NCI-H1436 (cell line): ENCODE data around the gene FITM1.

ENCODE experiments used
- DNase-seq: peaks from one replicate; lab custom pipeline; 2025; lab: John Stamatoyannopoulos, UW

The FITM1 gene

GRCh38 chr14:24119691-24120090 lies 10.8 kb upstream of the FITM1 start:
- DNase-seq, result no peak

- DNase-seq, result no peak
Measured at GRCh38 chr14:24121210-24121609, 9.2 kb upstream of the FITM1 start.

GRCh38 chr14:24122416-24122815 lies 8.0 kb upstream of the FITM1 start:
- no peak for DNase-seq

- no peak for DNase-seq
Measured at GRCh38 chr14:24122898-24123297, 7.6 kb upstream of the FITM1 start.

- no peak for DNase-seq
Measured at GRCh38 chr14:24123424-24124417, 6.7 kb upstream of the FITM1 start.

- no peak for DNase-seq
Measured at GRCh38 chr14:24126939-24127338, 3.5 kb upstream of the FITM1 start.

GRCh38 chr14:24127673-24128072 lies 2.8 kb upstream of the FITM1 start:
- DNase-seq, result no peak

- no peak for DNase-seq
Measured at GRCh38 chr14:24129410-24129998, 955 bp upstream of the FITM1 start.

GRCh38 chr14:24130717-24131548 lies 474 bp downstream of the FITM1 start:
- no peak for DNase-seq

GRCh38 chr14:24131549-24131966 lies 1.1 kb downstream of the FITM1 start:
- no peak for DNase-seq

- DNase-seq, result no peak
Measured at GRCh38 chr14:24132061-24132685, 1.7 kb downstream of the FITM1 start.

GRCh38 chr14:24132976-24133375 lies 2.5 kb downstream of the FITM1 start:
- DNase-seq, result no peak

GRCh38 chr14:24133735-24134134 lies 3.3 kb downstream of the FITM1 start:
- DNase-seq, result no peak

GRCh38 chr14:24135584-24135833 lies 5.0 kb downstream of the FITM1 start:
- no peak for DNase-seq

GRCh38 chr14:24135834-24136683 lies 5.6 kb downstream of the FITM1 start, which contains the start of gene PSME1:
PSME1 (plus strand) TSS chr14:24136194; CDS start chr14:24136263, 69 bp downstream.
- peak; percentile 92 for DNase-seq

GRCh38 chr14:24136684-24137528 lies 6.4 kb downstream of the FITM1 start:
- no peak for DNase-seq

GRCh38 chr14:24137529-24138395 lies 7.3 kb downstream of the FITM1 start:
- DNase-seq, result no peak

GRCh38 chr14:24138396-24139271 lies 8.2 kb downstream of the FITM1 start:
- no peak for DNase-seq
